ENCODE measurements around the gene PDE3B.

DNA sequence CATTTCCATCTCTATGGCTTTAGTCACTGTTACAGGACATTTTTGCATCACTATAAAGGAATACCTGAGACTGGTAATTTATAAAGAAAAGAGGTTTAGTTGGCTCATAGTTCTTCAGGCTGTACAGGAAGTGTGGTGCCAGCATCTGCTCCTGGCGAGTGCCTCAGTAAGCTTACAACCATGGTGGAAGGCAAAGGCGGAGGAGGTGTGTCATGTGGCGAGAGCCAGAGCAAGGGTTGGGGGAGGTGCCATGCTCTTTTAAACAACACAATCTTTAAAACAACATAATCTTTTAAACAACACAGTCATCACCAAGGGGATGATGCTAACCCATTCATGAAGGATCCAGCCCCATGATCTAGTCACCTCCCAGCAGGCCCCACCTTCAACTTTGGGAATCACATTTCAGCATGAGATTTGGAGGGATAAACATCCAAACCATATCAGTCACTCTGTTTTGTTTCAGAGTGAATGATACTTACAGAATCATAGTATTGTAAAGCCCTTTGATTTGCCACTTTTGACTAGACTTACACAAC lies 103.3 kb downstream of the PDE3B start:
- TF ChIP-seq CTCF (optimal IDR thresholded peaks at IDR 0.05 in 1 of 3, IDR thresholded peaks at IDR 0.05 in 1 of 3, conservative IDR thresholded peaks at IDR 0.05 in 1 of 3; ENCODE audit: extremely low read depth in 1 of 3, insufficient read depth in 2 of 3, low read length in 3 of 3) (no peak), EZH2 (IDR thresholded peaks at IDR 0.05; ENCODE audit: low read length) (no peak)

Data from keratinocyte (primary cell).